ENCODE results near the gene TMBIM1. TPM values are rescaled to one million over a fixed set of nuclear protein-coding genes. Genes with fewer than 3 reads are reported as not detected.

TMBIM1 gene
- total RNA-seq, 1 experiment from 2014 or later = 11.2 TPM

DNA sequence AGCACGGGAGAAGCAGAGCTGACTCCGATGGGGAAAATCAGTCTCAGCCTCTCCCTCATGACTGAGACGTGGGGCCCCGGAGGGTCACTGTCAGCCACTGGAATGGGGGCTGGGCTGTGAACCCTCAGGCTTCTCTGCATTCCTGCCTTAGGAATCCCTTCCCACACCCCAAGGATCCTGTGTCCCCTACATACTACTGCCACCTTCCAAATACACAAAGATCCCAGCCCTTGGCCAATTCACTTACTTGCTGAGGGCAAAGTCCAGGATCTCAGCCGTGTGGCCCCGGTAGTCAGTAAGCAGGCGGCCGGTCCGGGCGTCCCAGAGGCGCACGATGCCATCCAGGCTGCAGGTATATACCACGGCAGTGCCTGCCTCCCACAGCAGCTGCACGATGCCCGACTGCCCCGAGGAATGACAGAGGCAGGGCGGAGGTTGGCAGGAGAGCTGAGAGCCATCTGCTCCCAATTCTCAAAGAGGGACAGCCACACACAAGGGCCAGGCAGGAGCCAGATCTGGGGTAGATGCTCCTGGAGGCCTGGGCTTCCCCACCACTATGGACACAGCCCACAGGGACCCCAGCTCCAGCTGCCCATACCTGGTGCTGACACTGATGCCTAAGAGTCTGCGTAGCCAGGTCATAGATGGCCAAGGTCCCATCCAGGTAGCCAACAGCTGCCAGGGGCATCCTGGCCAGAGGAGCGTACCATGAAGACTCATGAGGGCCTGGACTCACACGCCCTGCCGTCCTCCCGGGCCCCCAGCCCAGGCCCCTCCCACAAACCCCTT is 27.3 kb downstream of the TMBIM1 start:
- Histone ChIP-seq H3K4me3 (no peak overlapping the region), H3K27ac (no peak overlapping the region), H3K27me3 (no peaks in the 10 kb centered on the region), H3K36me3 (peaks cover 6% of the 10 kb centered on the region), H3K9me3 (replicated peaks) (no peaks in the 10 kb centered on the region), H3K4me1 (peaks cover 18% of the 10 kb centered on the region; the same call in 1 of the 2 replicates)
- no peak for DNase-seq

DNA sequence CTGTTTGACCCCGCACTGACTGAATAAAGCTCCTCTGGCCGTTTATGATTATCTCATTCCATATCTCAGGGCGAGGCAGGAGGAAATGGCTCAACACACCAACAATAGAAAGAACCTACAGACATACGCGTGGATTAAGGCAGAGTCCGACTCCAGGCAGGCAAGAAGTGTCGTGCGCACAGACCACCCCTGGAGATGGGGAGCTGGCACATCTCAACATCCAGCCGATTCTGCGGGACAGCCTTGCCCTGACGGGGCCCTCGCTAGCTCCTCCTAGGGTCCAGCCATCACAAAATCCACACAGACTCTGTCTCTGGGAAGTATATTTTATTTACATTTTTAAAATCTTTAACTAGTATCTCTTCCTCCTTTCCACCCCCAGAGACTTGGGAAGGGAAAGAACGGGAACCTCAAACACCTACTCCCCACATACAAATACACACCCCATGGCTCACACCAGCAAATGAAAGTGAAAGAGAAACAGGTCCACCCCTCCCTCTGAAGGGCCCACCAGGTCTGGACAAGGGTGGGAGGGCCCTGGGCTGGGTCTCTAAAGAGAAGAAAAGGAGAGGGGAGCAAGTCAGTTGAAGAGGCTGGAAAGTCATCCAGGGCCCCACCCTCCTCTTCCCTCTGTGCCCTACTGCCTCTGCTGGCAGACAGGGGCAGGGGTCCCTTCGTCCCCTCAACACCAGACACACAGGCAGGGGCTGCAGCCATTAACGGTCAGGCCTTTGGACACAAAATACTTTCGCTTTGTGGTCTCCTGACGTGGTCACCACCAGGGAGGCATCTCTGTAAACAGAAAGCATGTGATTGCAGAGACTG is 28.3 kb downstream of the TMBIM1 start:
- Histone ChIP-seq H3K27ac (no peak overlapping the region), H3K4me1 (peaks cover 18% of the 10 kb centered on the region; the same call in 1 of the 2 replicates), H3K36me3 (peaks cover 6% of the 10 kb centered on the region), H3K4me3 (no peak overlapping the region), H3K27me3 (no peaks in the 10 kb centered on the region), H3K9me3 (replicated peaks) (no peaks in the 10 kb centered on the region)
- no peak for DNase-seq

DNA sequence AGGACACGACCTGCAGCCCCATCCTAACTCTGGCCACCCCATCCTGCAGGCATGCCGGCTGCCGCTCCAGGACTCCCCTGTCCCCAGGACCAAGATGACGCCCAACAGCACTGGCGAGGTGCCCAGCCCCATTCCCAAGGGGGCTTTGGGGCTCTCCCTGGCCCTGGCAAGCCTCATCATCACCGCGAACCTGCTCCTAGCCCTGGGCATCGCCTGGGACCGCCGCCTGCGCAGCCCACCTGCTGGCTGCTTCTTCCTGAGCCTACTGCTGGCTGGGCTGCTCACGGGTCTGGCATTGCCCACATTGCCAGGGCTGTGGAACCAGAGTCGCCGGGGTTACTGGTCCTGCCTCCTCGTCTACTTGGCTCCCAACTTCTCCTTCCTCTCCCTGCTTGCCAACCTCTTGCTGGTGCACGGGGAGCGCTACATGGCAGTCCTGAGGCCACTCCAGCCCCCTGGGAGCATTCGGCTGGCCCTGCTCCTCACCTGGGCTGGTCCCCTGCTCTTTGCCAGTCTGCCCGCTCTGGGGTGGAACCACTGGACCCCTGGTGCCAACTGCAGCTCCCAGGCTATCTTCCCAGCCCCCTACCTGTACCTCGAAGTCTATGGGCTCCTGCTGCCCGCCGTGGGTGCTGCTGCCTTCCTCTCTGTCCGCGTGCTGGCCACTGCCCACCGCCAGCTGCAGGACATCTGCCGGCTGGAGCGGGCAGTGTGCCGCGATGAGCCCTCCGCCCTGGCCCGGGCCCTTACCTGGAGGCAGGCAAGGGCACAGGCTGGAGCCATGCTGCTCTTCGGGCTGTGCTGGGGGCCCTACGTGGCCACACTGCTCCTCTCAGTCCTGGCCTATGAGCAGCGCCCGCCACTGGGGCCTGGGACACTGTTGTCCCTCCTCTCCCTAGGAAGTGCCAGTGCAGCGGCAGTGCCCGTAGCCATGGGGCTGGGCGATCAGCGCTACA is 29.4 kb downstream of the TMBIM1 start:
- peaks cover 18% of the 10 kb centered on the region; the same call in 1 of the 2 replicates for H3K4me1 ChIP-seq
- H3K9me3 ChIP-seq (replicated peaks) = no peaks in the 10 kb centered on the region
- DNase-seq = no peak
- H3K27ac ChIP-seq = no peak overlapping the region
- no peak overlapping the region for H3K4me3 ChIP-seq
- no peaks in the 10 kb centered on the region for H3K27me3 ChIP-seq
- H3K36me3 ChIP-seq = peaks cover 6% of the 10 kb centered on the region

DNA sequence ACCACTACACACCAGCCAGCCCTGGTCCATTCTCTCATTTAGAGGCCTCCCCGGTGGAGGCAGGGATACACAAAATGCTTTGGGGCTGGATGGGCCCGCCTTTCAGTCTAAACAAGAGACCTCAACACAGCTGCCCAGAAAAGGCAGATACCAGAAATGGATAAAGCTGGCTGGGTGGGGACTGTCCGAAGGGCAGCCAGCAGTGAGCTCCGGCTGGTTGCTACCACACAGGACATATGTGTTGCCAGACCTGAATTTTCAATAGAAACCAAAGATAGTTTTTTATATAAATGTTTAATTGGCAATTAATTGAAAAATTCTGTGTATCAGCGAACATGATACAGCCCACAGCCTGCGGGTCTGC is 30.1 kb downstream of the TMBIM1 start:
- H3K9me3 ChIP-seq (replicated peaks) = no peaks in the 10 kb centered on the region
- no peaks in the 10 kb centered on the region for H3K27me3 ChIP-seq
- H3K4me1 ChIP-seq = peaks cover 18% of the 10 kb centered on the region; the same call in 1 of the 2 replicates
- peaks cover 6% of the 10 kb centered on the region for H3K36me3 ChIP-seq
- peak overlapping the region; percentile 30; the same call in 1 of the 2 replicates for H3K27ac ChIP-seq
- peak in 1 of 2 experiments; percentile 40 for DNase-seq
- no peak overlapping the region for H3K4me3 ChIP-seq

DNA sequence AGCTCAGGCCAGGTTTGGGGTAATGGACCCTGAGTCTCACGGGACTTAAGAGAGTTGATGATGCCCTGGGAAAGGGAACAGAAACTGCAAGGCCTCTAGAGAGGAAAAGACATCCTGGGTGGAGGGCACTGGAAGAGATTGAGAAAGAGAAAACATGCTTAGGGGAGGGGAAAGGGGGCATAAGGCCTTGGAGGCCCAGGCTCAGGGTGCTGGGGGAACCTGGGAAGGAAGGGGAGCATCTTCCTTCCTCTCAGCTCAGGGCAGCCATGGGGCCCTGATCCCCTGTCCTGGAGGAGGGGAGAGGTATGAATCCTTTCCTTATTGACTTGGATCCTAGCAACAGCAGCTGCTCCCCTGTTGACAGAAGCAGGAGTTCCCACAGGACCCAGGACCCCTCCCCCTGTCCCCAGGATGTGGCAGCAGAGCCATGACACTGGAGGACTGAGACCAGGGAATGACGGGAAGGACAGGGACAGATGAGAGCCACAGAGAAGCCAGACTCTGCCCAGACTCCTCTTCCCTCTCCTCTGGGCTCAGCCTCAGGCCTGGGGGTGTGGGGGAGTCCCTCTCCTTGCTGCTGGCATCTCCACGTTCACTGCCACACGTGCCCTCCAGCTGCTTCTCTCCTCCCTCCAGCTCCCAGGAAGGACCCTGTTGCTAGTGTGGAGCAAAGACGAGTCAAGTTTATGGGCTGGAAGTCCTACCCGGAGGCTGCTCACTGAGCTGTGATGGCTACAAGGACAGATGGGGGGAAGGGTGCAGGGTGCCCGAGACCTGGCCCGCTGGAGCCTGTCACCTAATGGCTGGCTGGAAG is 30.7 kb downstream of the TMBIM1 start:
- Histone ChIP-seq H3K4me3 (no peak overlapping the region), H3K9me3 (replicated peaks) (no peaks in the 10 kb centered on the region), H3K27ac (peak overlapping the region; percentile 30; the same call in 1 of the 2 replicates), H3K27me3 (no peaks in the 10 kb centered on the region), H3K4me1 (peaks cover 18% of the 10 kb centered on the region; the same call in 1 of the 2 replicates), H3K36me3 (peaks cover 3% of the 10 kb centered on the region)
- DNase-seq = peak; percentile 55 to 70

DNA sequence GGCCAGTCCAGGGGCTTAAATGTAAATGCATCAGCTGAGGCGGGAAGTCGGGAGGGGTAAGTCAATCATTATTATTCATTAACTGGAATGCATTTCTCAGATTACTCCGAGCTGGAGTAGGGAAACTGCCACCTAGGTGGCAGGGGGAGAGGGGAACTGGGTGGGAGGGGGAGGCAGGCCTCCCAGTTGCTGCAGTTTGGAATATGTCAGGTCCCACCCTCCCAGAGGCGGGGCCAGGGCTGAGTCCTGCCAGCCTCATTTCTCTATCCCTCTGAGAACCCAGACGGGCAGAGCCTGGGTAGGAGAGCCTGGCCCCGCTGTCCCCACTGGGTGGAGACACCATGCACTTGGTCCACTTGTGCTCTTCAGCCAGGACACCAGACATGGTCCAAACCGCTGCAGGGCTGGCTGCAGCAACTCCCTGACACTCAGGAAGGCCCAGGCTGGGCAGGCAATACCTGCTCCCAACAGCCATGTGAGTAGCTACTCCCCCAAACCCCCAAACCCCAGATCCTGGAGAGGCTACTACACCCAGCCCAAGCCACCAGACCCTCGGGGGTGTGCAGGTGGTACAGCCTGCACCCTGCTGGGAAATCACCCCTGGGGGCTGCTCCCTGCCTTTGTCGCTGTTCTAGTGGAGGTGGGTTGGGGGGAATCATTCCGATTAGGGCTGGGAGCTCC is 31.4 kb downstream of the TMBIM1 start, which contains the start of gene GPBAR1:
Gene GPBAR1, plus strand, starts transcription at position 274 of the 681 bp plus-strand sequence. CDS start 1,710 bp downstream, outside the sequence.
- peaks cover 18% of the 10 kb centered on the region; the same call in 1 of the 2 replicates for H3K4me1 ChIP-seq
- no peak within 1 kb of the TSS for H3K4me3 ChIP-seq
- peak in 1 of 2 experiments; percentile 47 for DNase-seq
- H3K9me3 ChIP-seq (replicated peaks) = no peaks in the 10 kb centered on the region
- H3K27me3 ChIP-seq = no peaks in the 10 kb centered on the region
- H3K27ac ChIP-seq = peak within 1 kb of the TSS; percentile 30; the same call in 1 of the 2 replicates
- peaks cover 7% of the 10 kb centered on the region for H3K36me3 ChIP-seq

DNA sequence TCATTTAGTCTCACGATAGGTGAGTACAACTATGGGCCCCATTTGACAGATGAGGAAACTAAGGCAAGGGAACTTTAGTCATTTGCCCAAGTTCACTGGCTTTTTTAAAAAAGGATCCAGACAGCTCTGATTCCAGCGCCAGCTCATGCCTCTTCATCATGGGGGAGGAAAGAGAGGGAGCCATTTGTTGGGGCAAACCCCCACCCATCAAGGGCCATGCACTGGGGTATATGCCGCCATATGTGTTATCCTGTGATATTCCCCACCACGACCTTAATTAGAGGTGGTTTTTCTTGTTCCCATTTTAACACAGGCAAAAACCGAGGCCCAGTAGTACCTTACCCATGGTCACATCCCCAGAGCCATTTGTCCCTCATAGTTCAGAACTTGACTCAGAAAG is 32.1 kb downstream of the TMBIM1 start:
- H3K9me3 ChIP-seq (replicated peaks) = no peaks in the 10 kb centered on the region
- peaks cover 18% of the 10 kb centered on the region; the same call in 1 of the 2 replicates for H3K4me1 ChIP-seq
- no peak overlapping the region for H3K4me3 ChIP-seq
- peaks cover 14% of the 10 kb centered on the region for H3K36me3 ChIP-seq
- H3K27me3 ChIP-seq = no peaks in the 10 kb centered on the region
- no peak for DNase-seq
- no peak overlapping the region for H3K27ac ChIP-seq

DNA sequence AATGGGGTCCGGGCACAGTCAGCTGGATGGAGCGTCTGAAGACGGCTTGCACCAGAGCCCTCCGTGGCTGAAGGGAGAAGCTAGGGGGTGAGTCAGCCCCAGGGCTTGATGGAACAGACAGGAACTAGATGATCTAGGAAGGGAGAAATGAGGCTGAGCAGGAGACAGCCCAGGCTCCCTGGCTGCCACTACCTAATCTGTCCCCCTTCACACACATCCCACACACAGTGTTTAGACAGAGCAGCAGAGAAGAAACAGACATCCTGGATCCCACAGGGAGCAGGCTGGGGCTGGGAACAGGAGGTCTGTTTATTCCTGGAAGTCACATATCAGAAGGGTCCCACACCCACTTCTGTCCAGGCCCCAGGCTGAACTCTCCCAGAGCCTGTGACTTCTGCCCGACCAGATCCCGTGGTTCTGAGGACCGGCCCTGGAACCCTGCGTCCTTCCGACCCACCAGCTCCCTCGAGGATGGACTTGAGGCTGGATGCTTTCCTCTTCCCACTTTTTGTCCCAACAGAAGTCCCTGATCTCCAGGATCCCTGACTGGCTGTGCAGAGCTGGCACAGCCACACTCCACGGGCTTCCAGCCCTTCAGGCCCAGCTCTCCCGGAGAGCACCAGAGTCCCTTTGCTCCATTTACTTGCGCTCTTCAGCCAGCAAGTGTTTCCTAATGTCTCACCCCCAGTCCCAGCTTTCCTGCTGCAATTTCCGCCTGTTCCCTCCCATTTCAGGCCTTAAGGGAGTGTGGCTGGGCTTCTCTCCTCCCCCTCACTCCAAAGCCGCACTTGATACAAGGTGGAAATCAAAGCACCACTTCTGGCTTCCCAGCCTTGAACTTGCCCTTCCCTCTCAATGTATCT is 33.0 kb downstream of the TMBIM1 start:
- Histone ChIP-seq H3K4me3 (no peak overlapping the region), H3K4me1 (peaks cover 18% of the 10 kb centered on the region; the same call in 1 of the 2 replicates), H3K36me3 (peaks cover 17% of the 10 kb centered on the region), H3K9me3 (replicated peaks) (no peaks in the 10 kb centered on the region), H3K27ac (no peak overlapping the region), H3K27me3 (no peaks in the 10 kb centered on the region)
- DNase-seq = no peak

DNA sequence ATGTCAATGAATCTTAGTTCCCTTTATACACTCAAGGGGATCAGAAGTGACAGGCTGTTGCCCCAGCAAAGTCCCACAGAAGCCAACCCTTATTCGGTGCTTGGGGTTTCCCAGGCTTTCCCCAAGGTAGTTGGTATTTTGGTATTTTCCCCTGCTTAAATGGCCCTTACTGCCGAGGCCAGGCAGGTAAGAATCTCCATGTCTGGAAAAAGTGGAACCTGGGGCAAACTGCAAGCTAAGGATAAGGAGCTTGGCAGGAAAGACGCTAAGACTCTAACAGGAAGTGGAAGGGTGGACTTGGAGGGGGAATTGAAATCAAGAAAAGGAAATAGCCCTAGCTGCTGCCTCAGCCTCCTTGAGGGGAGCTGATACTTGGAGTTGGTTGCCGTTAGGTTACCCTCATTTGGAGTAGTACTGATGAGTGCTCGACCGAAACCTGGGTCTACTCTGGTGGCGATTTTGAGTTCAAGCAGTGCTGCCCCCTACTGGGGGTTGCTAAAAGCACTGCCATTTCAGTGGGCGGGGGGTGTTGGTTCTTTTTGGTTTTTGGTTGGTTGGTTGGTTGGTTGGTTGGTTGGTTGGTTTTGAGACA is 34.8 kb downstream of the TMBIM1 start:
- H3K36me3 ChIP-seq = peaks cover 26% of the 10 kb centered on the region
- no peaks in the 10 kb centered on the region for H3K9me3 ChIP-seq (replicated peaks)
- DNase-seq = peak in 1 of 2 experiments; percentile 45
- no peak overlapping the region for H3K27ac ChIP-seq
- no peaks in the 10 kb centered on the region for H3K27me3 ChIP-seq
- H3K4me1 ChIP-seq = peaks cover 21% of the 10 kb centered on the region
- no peak overlapping the region for H3K4me3 ChIP-seq

DNA sequence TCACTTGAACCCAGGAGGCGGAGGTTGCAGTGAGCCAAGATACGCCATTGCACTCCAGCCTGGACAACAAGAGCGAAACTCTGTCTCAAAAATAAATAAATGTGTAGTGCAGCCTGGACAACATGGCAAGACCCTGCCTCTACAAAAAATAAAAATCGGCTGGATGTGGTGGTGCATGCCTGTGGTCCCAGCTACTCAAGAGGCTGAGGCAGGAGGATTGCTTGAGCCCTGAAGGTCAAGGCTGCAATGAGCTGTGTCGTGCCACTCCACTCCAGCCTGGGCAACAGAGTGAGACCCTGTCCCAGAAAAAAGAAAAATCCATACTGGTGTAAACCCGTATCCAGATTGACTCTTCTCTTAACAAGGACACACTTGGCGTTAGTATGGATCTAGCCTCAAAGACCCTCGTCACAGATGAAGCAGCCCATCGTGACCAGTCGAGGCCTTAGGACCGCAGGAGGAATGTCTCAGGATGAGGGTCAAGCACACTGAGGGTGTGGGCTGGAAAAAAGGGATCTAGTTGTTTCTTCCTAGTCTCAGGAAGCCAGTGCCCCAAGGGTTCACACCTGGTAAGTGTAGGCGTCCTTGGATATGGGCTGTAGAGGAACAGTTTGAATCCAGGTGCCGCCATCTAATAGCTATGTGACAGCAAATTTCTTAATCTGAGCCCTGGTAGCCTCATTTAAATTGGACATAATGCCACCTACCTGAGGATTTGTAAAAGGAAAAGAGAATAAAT is 35.5 kb downstream of the TMBIM1 start:
- H3K4me3 ChIP-seq = no peak overlapping the region

DNA sequence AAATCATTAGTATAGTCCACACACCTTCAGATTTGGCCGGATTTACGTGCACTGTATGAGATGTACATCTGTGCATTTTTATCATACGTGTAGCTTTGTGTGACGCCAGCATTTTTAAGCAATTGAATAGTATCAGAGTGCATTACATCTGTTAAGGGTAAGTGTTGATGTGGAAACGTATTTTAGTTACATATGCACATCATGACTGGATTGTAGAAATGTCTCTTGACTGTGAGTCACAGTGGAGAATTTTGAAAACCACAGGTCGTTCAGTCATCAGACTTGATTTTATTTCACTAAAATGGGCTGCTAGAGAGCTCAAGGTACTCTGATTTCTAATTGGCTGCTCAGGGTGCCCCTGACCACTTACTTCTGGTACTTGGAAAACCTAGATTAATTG is 36.9 kb downstream of the TMBIM1 start:
- H3K4me1 ChIP-seq = peaks cover 7% of the 10 kb centered on the region
- H3K27ac ChIP-seq = no peak overlapping the region
- no peaks in the 10 kb centered on the region for H3K27me3 ChIP-seq
- H3K4me3 ChIP-seq = no peak overlapping the region
- no peak for DNase-seq
- no peaks in the 10 kb centered on the region for H3K9me3 ChIP-seq (replicated peaks)
- peaks cover 42% of the 10 kb centered on the region for H3K36me3 ChIP-seq

More for the DNA sequence above, 35.5 kb downstream of the TMBIM1 start:
- Histone ChIP-seq H3K36me3 (peaks cover 31% of the 10 kb centered on the region), H3K27me3 (no peaks in the 10 kb centered on the region), H3K9me3 (replicated peaks) (no peaks in the 10 kb centered on the region), H3K27ac (no peak overlapping the region), H3K4me1 (peaks cover 18% of the 10 kb centered on the region)
- no peak for DNase-seq

All from SJCRH30 (cell line).